B cell (primary cell): Measurements from ENCODE around the gene MYO16. TPM values are rescaled to one million over a fixed set of nuclear protein-coding genes. Genes with fewer than 3 reads are reported as not detected.

Experiments
- ATAC-seq: fragments of 200-7000 bp; cut with Tn5 transposase; one replicate; pipeline ENCODE4 v1.10.0; 2021; ENCODE audit warnings: low read depth, mild to moderate bottlenecking, moderate number of reproducible peaks, moderate library complexity
- CTCF ChIA-PET: fragments of 350-600 bp; sonication (Branson Sonifier 250); formaldehyde crosslinking; loops from one replicate; lab custom pipeline; 2021; ENCODE audit warnings: antibody characterized with exemption, inconsistent platforms; lab: Charles Lee
- POLR2A ChIA-PET: fragments of 350-600 bp; sonication (Branson Sonifier 250); formaldehyde crosslinking; loops from one replicate; lab custom pipeline; 2021; ENCODE audit warnings: antibody characterized with exemption; lab: Charles Lee
- DNase-seq: peaks from one replicate; pipeline ENCODE4 v3.0.0; 2013
- H2AFZ ChIP-seq: 2 replicates; pipeline ENCODE4 v1.6.1; 2012; ENCODE audit warnings: mild to moderate bottlenecking, low read depth, low read length; ENCODE audit not compliant: insufficient read depth, poor library complexity, severe bottlenecking
- H3K27ac ChIP-seq, 2 donors: 1 replicate in 1 of 2; 2 replicates in 1 of 2; pipeline ENCODE4 v1.5.1; 2012 to 2013; ENCODE audit warnings: low read length in 2 of 2, mild to moderate bottlenecking in 2 of 2, moderate library complexity in 1 of 2
- H3K27me3 ChIP-seq, 4 experiments: fragments of 200-600 bp in 1 of 4; sonication (generic) in 1 of 4; replicated peaks in 1 of 4; 1 replicate in 2 of 4; 2 replicates in 2 of 4; pipeline versions ENCODE4 v1.6.1 to v1.7.0; 2013 to 2016; ENCODE audit warnings: low read length in 3 of 4, mild to moderate bottlenecking in 2 of 4, mixed read lengths in 1 of 4, moderate library complexity in 1 of 4; ENCODE audit not compliant: insufficient read depth in 4 of 4, control insufficient read depth in 3 of 4; ENCODE audit errors: control extremely low read depth in 1 of 4
- H3K36me3 ChIP-seq, 2 experiments: replicated peaks in 1 of 2; 1 replicate in 1 of 2; 2 replicates in 1 of 2; pipeline versions ENCODE4 v1.6.1 to v1.7.1; 2013; ENCODE audit warnings: low read length in 1 of 2; ENCODE audit not compliant: insufficient read depth in 2 of 2, control insufficient read depth in 1 of 2; ENCODE audit errors: control extremely low read depth in 1 of 2, extremely low read depth in 1 of 2
- H3K4me1 ChIP-seq, 2 donors: fragments of 200-600 bp in 1 of 2; sonication (generic) in 1 of 2; 1 replicate in 1 of 2; 2 replicates in 1 of 2; pipeline versions ENCODE4 v1.5.1 to v1.6.1; 2013 to 2017; ENCODE audit warnings: low read length in 2 of 2; ENCODE audit not compliant: control insufficient read depth in 2 of 2, insufficient read depth in 2 of 2
- H3K4me2 ChIP-seq: replicated peaks from 2 replicates; pipeline ENCODE3; 2012; ENCODE audit warnings: mild to moderate bottlenecking, low read depth, low read length; ENCODE audit not compliant: poor library complexity, severe bottlenecking
- H3K4me3 ChIP-seq, 5 experiments: fragments of 200-600 bp in 1 of 5; sonication (generic) in 1 of 5; 1 replicate in 3 of 5; 2 replicates in 2 of 5; pipeline versions ENCODE4 v1.5.1 to v1.7.0; 2011 to 2016; ENCODE audit warnings: low read length in 4 of 5, mild to moderate bottlenecking in 4 of 5, low read depth in 2 of 5, control low read depth in 1 of 5, moderate library complexity in 1 of 5; ENCODE audit not compliant: insufficient read depth in 1 of 5; ENCODE audit errors: control extremely low read depth in 1 of 5, extremely low read depth in 1 of 5
- H3K79me2 ChIP-seq: fragments of 200-600 bp; sonication (generic); one replicate; pipeline ENCODE4 v1.6.0; 2016; ENCODE audit warnings: low read length; ENCODE audit not compliant: control insufficient read depth, insufficient read depth
- H3K9ac ChIP-seq: fragments of 200-600 bp; sonication (generic); 2 replicates; pipeline ENCODE4 v1.6.1; 2017; ENCODE audit warnings: mild to moderate bottlenecking, low read length, moderate library complexity
- H3K9me3 ChIP-seq, 3 donors: one replicate each; pipeline versions ENCODE4 v1.6.1 to v1.7.1; 2013; ENCODE audit warnings: low read length in 2 of 3; ENCODE audit not compliant: control insufficient read depth in 2 of 3, insufficient read depth in 1 of 3; ENCODE audit errors: control extremely low read depth in 1 of 3
- H4K20me1 ChIP-seq: 2 replicates; pipeline ENCODE4 v1.6.0; 2012; ENCODE audit warnings: mild to moderate bottlenecking, low read length; ENCODE audit not compliant: insufficient read depth, control insufficient read depth, poor library complexity, severe bottlenecking
- H3K27ac Mint-ChIP-seq: one replicate; pipeline ENCODE4 v1.8.0; 2021; ENCODE audit warnings: mixed read lengths
- H3K27me3 Mint-ChIP-seq: one replicate; pipeline ENCODE4 v1.8.0; 2021; ENCODE audit warnings: mixed read lengths
- H3K4me1 Mint-ChIP-seq: one replicate; pipeline ENCODE4 v1.8.0; 2021; ENCODE audit warnings: mixed read lengths
- H3K4me3 Mint-ChIP-seq: one replicate; pipeline ENCODE4 v1.8.0; 2021; ENCODE audit warnings: mixed read lengths
- H3K9me3 Mint-ChIP-seq: one replicate; pipeline ENCODE4 v1.8.0; 2022; ENCODE audit warnings: mixed read lengths; ENCODE audit not compliant: insufficient read depth
- CTCF ChIP-seq: fragments of 200-600 bp; IDR thresholded peaks from one replicate; pipeline ENCODE4 v1.8.0; 2022; ENCODE audit warnings: antibody characterized with exemption, mild to moderate bottlenecking
- EZH2 ChIP-seq: IDR thresholded peaks from 2 replicates; pipeline ENCODE4 v1.6.1; 2012; ENCODE audit warnings: borderline replicate concordance, low read depth, mild to moderate bottlenecking, moderate library complexity, low read length; ENCODE audit not compliant: insufficient read depth, poor library complexity, severe bottlenecking
- WGBS: methylation state at CpG from one replicate; pipeline ENCODE4 v1.1.5; 2013; ENCODE audit warnings: missing lambda C conversion rate; ENCODE audit not compliant: insufficient coverage; 5-methylcytosine and 5-hydroxymethylcytosine counted together
- intact Hi-C: fragments of 100-400 bp; cut with micrococcal nuclease; formaldehyde crosslinking; loops from one replicate; pipeline ENCODE4 v1.10.0; 2022
- polyA plus RNA-seq: library from polyadenylated mRNA; depleted of rRNA; stranded (reverse); fragments of >200 nt; gene quantifications from 2 replicates; pipeline ENCODE4 v1.2.3, GENCODE V29; 2012
- total RNA-seq, 2 donors: library from RNA; stranded (reverse); fragments of 120-200 nt in 1 of 2; gene quantifications; 1 replicate in 1 of 2; 2 replicates in 1 of 2; pipeline versions ENCODE4 v1.2.3 to v1.2.4, GENCODE V29; 2013 to 2022

MYO16 gene
- total and polyA plus RNA-seq, 2 donors (not counting 1 experiment from before 2014, with no cell fraction given) = not detected

- Histone ChIP-seq H3K27me3 (no peaks in the 10 kb centered on the region), H3K36me3 (no peaks in the 10 kb centered on the region), H4K20me1 (no peaks in the 10 kb centered on the region), H3K4me1 (no peaks in the 10 kb centered on the region), H3K9ac (no peak overlapping the region), H3K27ac (no peak overlapping the region), H2AFZ (no peak overlapping the region), H3K4me3 (no peak overlapping the region), H3K79me2 (no peaks in the 10 kb centered on the region), H3K4me2 (no peak overlapping the region), H3K9me3 (no peaks in the 10 kb centered on the region)
- intact Hi-C loops = no loop called here
- no peak for ATAC-seq
- DNase-seq = no peak
- Mint-ChIP-seq H3K4me3 (no peak overlapping the region), H3K9me3 (no peaks in the 10 kb centered on the region), H3K27me3 (no peaks in the 10 kb centered on the region), H3K4me1 (no peaks in the 10 kb centered on the region), H3K27ac (no peak overlapping the region)
- TF ChIP-seq CTCF (no peak), EZH2 (no peak)
- POLR2A ChIA-PET = no interaction called here
- CTCF ChIA-PET = no interaction called here
- 62% methylated on average over 3 of the region's 3 CpGs for WGBS
Measured at GRCh38 chr13:109043636-109044035, 414.2 kb downstream of the MYO16 start.

GRCh38 chr13:109055850-109056249, 426.4 kb downstream of the MYO16 start:
- no peak overlapping the region for H3K27ac ChIP-seq
- no peaks in the 10 kb centered on the region for H3K36me3 ChIP-seq
- no peaks in the 10 kb centered on the region for H3K79me2 ChIP-seq
- DNase-seq (no peak), ATAC-seq (no peak)
- Mint-ChIP-seq H3K27ac (no peak overlapping the region), H3K4me1 (no peaks in the 10 kb centered on the region), H3K27me3 (peaks cover 6% of the 10 kb centered on the region), H3K4me3 (no peak overlapping the region), H3K9me3 (no peaks in the 10 kb centered on the region)
- H3K4me2 ChIP-seq = no peak overlapping the region
- H3K9me3 ChIP-seq = peaks cover 0 to 1% (median 0%) of the 10 kb centered on the region in 3 donors
- ChIA-PET CTCF (no interaction called here), POLR2A (no interaction called here)
- intact Hi-C loops = no loop called here
- no peaks in the 10 kb centered on the region for H3K4me1 ChIP-seq
- H3K9ac ChIP-seq = no peak overlapping the region
- H3K27me3 ChIP-seq = no peaks in the 10 kb centered on the region
- H4K20me1 ChIP-seq = no peaks in the 10 kb centered on the region
- no peak overlapping the region for H3K4me3 ChIP-seq
- TF ChIP-seq CTCF = no peak
- no peak for TF ChIP-seq EZH2
- no peak overlapping the region for H2AFZ ChIP-seq
